22Rv1 (cell line): ENCODE results near the gene LRP11.

ENCODE experiments used
- H3K27ac ChIP-seq: fragments of 450-650 bp; 2 replicates; pipeline ENCODE4 v1.5.1; 2017
- ZFX ChIP-seq: fragments of 450-650 bp; IDR thresholded peaks from 2 replicates; pipeline ENCODE4 v1.6.1; 2017; ENCODE audit warnings: antibody characterized with exemption, borderline replicate concordance
- TF ChIP-seq, protein P1 (sequence below): fragments of 450-650 bp; IDR thresholded peaks from 2 replicates; pipeline ENCODE4 v1.5.1; 2017; ENCODE audit warnings: mild to moderate bottlenecking

LRP11 gene

DNA sequence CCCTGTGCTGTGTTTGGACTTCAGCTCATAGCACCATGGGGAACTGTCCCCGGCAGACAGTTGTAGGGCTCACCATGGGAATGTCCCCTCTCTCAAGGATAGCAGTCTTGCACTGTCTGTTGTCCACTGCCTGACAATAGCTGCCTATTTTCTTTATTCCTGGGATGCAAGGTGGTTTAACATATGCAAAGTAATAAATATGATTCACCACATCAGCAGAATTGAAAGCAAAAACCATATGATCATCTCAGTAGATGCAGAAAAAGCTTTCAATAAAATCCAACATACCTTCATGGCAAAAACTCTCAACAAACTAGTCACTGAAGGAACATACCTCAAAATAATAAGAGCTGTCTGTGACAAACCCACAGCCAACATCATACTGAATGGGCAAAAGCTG, 13.5 kb upstream of the LRP11 start:
- TF ChIP-seq, protein P1, sequence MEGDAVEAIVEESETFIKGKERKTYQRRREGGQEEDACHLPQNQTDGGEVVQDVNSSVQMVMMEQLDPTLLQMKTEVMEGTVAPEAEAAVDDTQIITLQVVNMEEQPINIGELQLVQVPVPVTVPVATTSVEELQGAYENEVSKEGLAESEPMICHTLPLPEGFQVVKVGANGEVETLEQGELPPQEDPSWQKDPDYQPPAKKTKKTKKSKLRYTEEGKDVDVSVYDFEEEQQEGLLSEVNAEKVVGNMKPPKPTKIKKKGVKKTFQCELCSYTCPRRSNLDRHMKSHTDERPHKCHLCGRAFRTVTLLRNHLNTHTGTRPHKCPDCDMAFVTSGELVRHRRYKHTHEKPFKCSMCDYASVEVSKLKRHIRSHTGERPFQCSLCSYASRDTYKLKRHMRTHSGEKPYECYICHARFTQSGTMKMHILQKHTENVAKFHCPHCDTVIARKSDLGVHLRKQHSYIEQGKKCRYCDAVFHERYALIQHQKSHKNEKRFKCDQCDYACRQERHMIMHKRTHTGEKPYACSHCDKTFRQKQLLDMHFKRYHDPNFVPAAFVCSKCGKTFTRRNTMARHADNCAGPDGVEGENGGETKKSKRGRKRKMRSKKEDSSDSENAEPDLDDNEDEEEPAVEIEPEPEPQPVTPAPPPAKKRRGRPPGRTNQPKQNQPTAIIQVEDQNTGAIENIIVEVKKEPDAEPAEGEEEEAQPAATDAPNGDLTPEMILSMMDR: no peak
- TF ChIP-seq ZFX: no peak
- no peak overlapping the region for H3K27ac ChIP-seq

DNA sequence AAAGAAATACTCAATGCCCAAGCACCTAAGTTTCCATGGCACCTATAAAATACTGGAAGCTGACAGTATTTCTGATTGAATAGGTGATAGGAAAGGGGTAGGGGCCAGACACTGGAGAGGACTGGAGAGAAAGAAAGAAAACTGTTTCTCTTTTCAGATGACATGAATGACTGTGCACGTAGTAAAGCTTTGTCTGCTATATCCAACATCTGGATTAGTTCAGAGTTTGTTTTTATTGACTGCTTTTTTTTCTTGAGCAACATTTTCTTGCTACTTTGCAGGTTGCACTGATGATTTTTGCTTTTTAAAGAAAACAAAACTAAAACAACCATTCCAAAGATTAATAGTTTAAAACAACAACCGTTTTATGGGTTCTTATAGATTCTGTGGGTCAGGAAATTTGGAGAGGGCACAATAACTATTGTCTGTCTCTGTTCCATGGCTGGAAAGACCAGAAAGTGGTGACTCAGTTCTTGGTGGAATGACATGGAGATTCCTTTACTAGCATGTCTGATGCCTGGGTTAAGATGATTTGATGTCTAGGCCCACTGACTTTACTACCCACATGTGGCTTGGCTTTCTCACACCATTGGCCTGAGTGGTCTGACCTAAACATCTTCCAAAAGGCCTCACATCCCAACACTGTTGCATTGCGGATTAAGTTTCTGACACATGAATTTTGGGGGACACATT, 12.2 kb upstream of the LRP11 start:
- no peak overlapping the region for H3K27ac ChIP-seq
- TF ChIP-seq, protein P1: no peak
- TF ChIP-seq ZFX: no peak

DNA sequence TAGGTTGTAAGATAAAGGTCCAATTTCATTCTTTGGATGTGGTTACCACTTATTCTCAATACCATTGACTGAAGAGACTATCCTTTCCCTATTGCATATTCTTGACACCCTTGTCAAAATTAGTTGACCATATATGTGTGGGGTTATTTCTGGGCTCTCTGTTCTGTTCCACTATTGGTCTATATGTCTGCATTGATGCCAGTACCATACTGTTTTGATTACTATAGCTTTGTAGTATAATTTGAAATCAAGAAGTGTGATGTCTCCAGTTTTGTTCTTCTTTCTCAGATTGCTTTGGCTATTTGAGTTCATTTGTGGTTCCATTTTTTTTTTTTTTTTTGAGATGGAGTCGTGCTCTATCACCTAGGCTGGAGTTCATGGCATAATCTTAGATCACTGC, 8.1 kb upstream of the LRP11 start:
- TF ChIP-seq, protein P1: no peak
- no peak for TF ChIP-seq ZFX
- H3K27ac ChIP-seq: no peak overlapping the region

DNA sequence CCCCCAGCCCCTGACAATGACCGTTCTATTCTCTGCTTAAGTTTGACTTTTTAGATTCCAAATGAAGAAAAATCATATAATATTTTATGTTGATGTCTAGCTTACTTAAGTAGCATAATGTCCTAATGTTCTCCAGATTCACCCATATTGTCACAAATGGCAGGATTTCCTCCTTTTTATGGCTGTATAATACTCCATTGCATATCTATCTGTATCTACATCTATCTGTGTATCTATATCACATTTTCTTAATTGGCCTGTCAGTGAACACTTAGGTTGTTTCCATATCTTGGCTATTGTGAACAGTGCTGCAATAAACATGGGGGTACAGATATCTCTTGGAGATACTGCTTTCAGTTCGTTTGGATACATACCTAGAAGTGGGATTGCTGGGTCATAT, 7.0 kb upstream of the LRP11 start:
- TF ChIP-seq, protein P1: no peak
- no peak for TF ChIP-seq ZFX
- no peak overlapping the region for H3K27ac ChIP-seq

DNA sequence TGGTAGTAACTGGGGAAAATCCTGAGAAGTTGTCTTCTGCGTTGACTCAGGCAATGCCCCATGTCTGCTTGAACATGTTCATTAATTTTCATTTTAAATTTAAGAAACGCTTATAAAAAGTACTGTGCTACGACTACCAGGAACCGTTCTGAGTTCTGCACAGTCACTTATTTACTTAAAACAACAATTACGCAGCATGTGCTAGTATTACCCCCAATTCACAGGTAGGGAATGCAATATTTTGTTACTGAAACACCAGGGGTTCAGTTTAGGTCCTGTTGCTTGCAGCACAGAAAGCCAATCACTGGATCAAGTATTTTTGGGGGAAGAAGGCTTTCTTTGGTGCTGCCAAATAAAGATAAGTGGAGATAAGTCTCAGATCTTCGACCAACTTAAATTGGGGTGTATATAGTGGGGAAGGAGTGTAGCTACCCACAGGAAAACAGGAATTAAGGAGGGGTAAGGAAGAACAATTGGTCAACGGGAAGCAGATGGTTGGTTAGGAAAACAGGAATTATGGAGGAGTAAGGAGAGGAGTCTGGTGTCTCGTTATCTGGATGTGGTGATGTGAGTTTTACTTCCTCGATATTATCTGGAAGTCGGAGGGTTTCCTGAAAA, 5.2 kb upstream of the LRP11 start:
- no peak for TF ChIP-seq ZFX
- H3K27ac ChIP-seq: no peak overlapping the region

DNA sequence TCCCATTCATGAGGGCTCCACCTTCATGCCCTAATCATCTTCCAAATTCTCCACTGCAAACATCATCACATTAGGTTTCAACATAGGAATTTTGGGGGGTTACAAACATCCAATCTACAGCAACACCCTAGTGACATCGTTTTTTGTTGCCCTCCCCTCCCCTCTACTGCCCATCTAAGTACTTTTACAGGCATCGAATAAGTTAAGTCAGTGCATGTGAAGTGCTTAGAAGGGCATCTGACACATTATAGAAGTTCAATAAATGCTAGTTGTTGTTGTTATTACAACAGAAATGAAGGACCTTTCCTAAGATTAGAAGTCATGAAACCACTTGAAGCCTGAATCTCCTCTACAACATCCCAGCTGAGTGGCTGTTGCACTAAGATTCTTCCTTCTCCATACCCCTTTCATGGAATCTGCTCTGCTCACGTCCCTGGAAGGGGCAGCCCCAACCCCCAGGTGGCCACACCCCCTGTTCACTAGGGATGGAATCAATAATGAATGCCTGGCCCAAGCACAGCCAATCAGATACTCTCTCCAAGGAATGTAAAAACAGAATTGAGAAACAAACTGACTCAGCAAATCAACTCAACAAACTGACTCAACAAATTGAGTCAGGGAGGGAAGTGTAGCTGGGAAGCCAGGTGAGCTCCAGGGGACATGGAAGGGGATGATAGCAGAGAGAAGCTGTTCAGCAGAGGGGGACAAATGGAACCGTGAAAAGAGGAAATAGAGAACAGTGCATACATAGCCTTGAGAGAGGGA, 3.9 kb upstream of the LRP11 start:
- TF ChIP-seq, protein P1: no peak
- no peak for TF ChIP-seq ZFX
- no peak overlapping the region for H3K27ac ChIP-seq

DNA sequence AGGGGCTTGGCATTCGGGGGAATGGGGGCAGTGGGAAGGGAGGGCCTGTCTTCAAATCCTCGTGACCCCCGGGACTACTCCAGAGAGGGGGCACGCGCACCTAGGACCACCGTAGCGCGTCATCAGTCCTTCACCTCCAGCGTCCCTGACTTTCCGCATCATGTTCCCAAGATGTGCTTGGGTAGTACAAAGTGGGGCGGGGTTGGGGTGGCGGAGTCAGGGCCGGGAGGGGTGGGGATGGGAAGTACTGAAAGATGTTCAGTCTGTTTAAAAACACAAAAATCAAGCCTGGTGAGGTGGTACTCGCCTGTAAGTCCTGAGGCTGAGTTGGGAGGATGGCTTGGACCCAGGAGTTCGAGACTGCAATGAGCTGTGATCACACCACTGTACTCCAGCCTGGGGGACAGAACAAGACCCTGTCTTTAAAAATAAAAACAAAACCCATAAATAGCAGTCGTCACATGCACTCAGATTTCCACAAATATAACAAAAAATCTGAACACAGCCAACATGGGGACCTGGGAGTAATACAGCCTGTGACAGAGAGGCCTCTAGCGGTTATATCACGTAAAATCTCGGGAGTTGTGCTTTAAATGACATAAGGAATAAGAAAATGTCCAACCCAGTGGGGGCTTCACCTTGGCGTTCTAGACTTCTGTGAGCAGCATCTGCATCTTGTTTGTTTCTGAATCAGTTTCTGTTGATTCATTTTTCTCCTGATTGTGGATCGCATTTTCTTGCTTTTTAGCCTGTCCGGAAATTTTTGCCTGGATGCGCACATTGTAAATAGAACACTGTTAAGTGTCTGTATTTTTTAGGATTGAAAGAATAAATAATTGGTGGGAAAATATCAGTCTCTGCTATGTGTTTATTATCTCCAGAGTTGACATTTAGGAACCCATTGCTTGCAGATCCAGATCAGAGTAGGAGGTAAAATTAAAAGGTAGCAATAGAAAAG, 698 bp upstream of the LRP11 start:
- H3K27ac ChIP-seq: peak overlapping the region; percentile 97
- TF ChIP-seq ZFX: no peak
- TF ChIP-seq, protein P1: peak; percentile 87
